KMS-11 (cell line): ENCODE measurements around the gene SCLY.
"Not testable (repeated sequence)": the region's sequence is repeated elsewhere in the genome, so short reads cannot be mapped to it uniquely, and the experiment has no call there.

ENCODE experiments used
- H2AFZ ChIP-seq: fragments of 200-600 bp; sonication (generic); 2 replicates; pipeline ENCODE4 v1.6.1; 2016; ENCODE audit warnings: antibody characterized with exemption, mixed run types, low read depth
- H3K27ac ChIP-seq: fragments of 200-600 bp; sonication (generic); 2 replicates; pipeline ENCODE4 v1.6.1; 2016; ENCODE audit warnings: mild to moderate bottlenecking, mixed run types
- H3K27me3 ChIP-seq: fragments of 200-600 bp; sonication (generic); 2 replicates; pipeline ENCODE4 v1.6.1; 2017; ENCODE audit warnings: mild to moderate bottlenecking, low read depth, mixed run types, moderate library complexity; ENCODE audit not compliant: insufficient read depth
- H3K36me3 ChIP-seq: fragments of 200-600 bp; sonication (generic); 2 replicates; pipeline ENCODE4 v1.6.1; 2017; ENCODE audit warnings: mild to moderate bottlenecking, mixed run types; ENCODE audit not compliant: insufficient read depth
- H3K4me1 ChIP-seq: fragments of 200-600 bp; sonication (generic); 2 replicates; pipeline ENCODE4 v1.6.1; 2016; ENCODE audit warnings: mild to moderate bottlenecking, low read depth, mixed run types; ENCODE audit not compliant: poor library complexity, severe bottlenecking
- H3K4me2 ChIP-seq: fragments of 200-600 bp; sonication (generic); 2 replicates; pipeline ENCODE4 v1.7.0; 2016; ENCODE audit warnings: mild to moderate bottlenecking, mixed run types
- H3K4me3 ChIP-seq: fragments of 200-600 bp; sonication (generic); IDR thresholded peaks from 2 replicates; pipeline ENCODE4 v1.6.1; 2017; ENCODE audit warnings: low read depth, low read length, mixed read lengths; ENCODE audit not compliant: insufficient read depth
- H3K79me2 ChIP-seq: fragments of 200-600 bp; sonication (generic); 2 replicates; pipeline ENCODE4 v1.6.1; 2016; ENCODE audit warnings: low read depth, mixed run types; ENCODE audit not compliant: insufficient read depth
- H3K9ac ChIP-seq: fragments of 200-600 bp; sonication (generic); 2 replicates; pipeline ENCODE4 v1.6.1; 2016; ENCODE audit warnings: mild to moderate bottlenecking, mixed run types
- H4K20me1 ChIP-seq: fragments of 200-600 bp; sonication (generic); 2 replicates; pipeline ENCODE4 v1.6.1; 2016; ENCODE audit warnings: mild to moderate bottlenecking, mixed run types; ENCODE audit not compliant: insufficient read depth
- CTCF ChIP-seq: fragments of 200-600 bp; sonication (generic); conservative IDR thresholded peaks from 2 replicates; pipeline ENCODE4 v1.6.1; 2017; ENCODE audit warnings: low read depth, mild to moderate bottlenecking, antibody characterized with exemption, low read length, moderate library complexity, mixed read lengths

Gene SCLY

GRCh38 chr2:238114331-238114841, 53.6 kb downstream of the SCLY start:
- H4K20me1 ChIP-seq = no peaks in the 10 kb centered on the region
- H3K9ac ChIP-seq = no peak overlapping the region
- H2AFZ ChIP-seq = no peak overlapping the region
- no peak overlapping the region for H3K4me2 ChIP-seq
- no peak overlapping the region for H3K27ac ChIP-seq
- H3K4me3 ChIP-seq = no peak overlapping the region
- no peaks in the 10 kb centered on the region for H3K4me1 ChIP-seq
- no peaks in the 10 kb centered on the region for H3K36me3 ChIP-seq
- H3K79me2 ChIP-seq = no peaks in the 10 kb centered on the region
- no peaks in the 10 kb centered on the region; the same call in 1 of the 2 replicates for H3K27me3 ChIP-seq
- no peak for TF ChIP-seq CTCF

GRCh38 chr2:238114851-238115660, 54.3 kb downstream of the SCLY start:
- no peak overlapping the region for H3K9ac ChIP-seq
- no peak overlapping the region for H3K4me2 ChIP-seq
- H3K4me1 ChIP-seq = peaks cover 6% of the 10 kb centered on the region
- H3K27me3 ChIP-seq = no peaks in the 10 kb centered on the region; the same call in 1 of the 2 replicates
- H3K27ac ChIP-seq = no peak overlapping the region
- no peak overlapping the region for H2AFZ ChIP-seq
- no peaks in the 10 kb centered on the region for H4K20me1 ChIP-seq
- H3K36me3 ChIP-seq = no peaks in the 10 kb centered on the region
- H3K4me3 ChIP-seq = no peak overlapping the region
- TF ChIP-seq CTCF = no peak
- no peaks in the 10 kb centered on the region for H3K79me2 ChIP-seq

- H3K27me3 ChIP-seq, H2AFZ ChIP-seq, H3K9ac ChIP-seq, H3K79me2 ChIP-seq, H3K4me3 ChIP-seq, H3K4me1 ChIP-seq, H3K27ac ChIP-seq, H3K36me3 ChIP-seq, H4K20me1 ChIP-seq, H3K4me2 ChIP-seq: not testable (repeated sequence)
These were observed 54.9 kb downstream of the SCLY start for GRCh38 chr2:238115709-238116108.

GRCh38 chr2:238116298-238117198, 55.7 kb downstream of the SCLY start:
- Histone ChIP-seq H3K4me2 (no peak overlapping the region), H3K4me1 (peaks cover 9% of the 10 kb centered on the region), H2AFZ (no peak overlapping the region)

More at GRCh38 chr2:238116298-238117198, 55.7 kb downstream of the SCLY start:
- Histone ChIP-seq H3K27me3 (no peaks in the 10 kb centered on the region; the same call in 1 of the 2 replicates), H3K9ac (no peak overlapping the region), H3K79me2 (no peaks in the 10 kb centered on the region), H3K4me3 (no peak overlapping the region), H4K20me1 (no peaks in the 10 kb centered on the region), H3K27ac (no peak overlapping the region), H3K36me3 (no peaks in the 10 kb centered on the region)
- TF ChIP-seq CTCF = no peak
